SK-N-SH (cell line): Measurements from ENCODE around the gene SCRN2. TPM values are rescaled to one million over a fixed set of nuclear protein-coding genes. Genes with fewer than 3 reads are reported as not detected.

Source experiments
- CTCF ChIA-PET: fragments of 300-600, 350-600 bp; formaldehyde crosslinking; extraction: SDS; loops from one replicate; lab custom pipeline; 2021; lab: Yijun Ruan, JAX
- POLR2A ChIA-PET: fragments of 350-600 bp; sonication (Branson Sonifier 250); formaldehyde crosslinking; extraction: SDS; loops from one replicate; lab custom pipeline; 2020; ENCODE audit warnings: antibody characterized with exemption, inconsistent platforms; lab: Yijun Ruan, JAX
- DNase-seq: peaks from one replicate; pipeline ENCODE4 v3.0.0; 2012
- H2AFZ ChIP-seq: fragments of 200-600 bp; sonication (generic); 2 replicates; pipeline ENCODE4 v1.8.1; 2016; ENCODE audit warnings: antibody characterized with exemption, mild to moderate bottlenecking, low read depth
- H3F3A ChIP-seq: fragments of 200-600 bp; sonication (generic); replicated peaks from 2 replicates; pipeline ENCODE3; 2016; ENCODE audit warnings: antibody characterized with exemption, mild to moderate bottlenecking; ENCODE audit not compliant: insufficient read depth
- H3K27ac ChIP-seq, 2 experiments: fragments of 200-500 bp in 1 of 2; fragments of 200-600 bp in 1 of 2; sonication (Bioruptor generic) in 1 of 2; sonication (generic), shearing (Covaris generic) in 1 of 2; 2 replicates each; pipeline versions ENCODE4 v1.5.1 to v1.6.1; 2014 to 2016; ENCODE audit warnings: low read depth in 2 of 2, inconsistent platforms in 1 of 2, low read length in 1 of 2, mild to moderate bottlenecking in 1 of 2, mixed read lengths in 1 of 2
- H3K27me3 ChIP-seq: fragments of 200-600 bp; sonication (generic), shearing (Covaris generic); 2 replicates; pipeline ENCODE4 v1.6.1; 2016; ENCODE audit warnings: mixed run types; ENCODE audit not compliant: insufficient read depth
- H3K36me3 ChIP-seq, 2 experiments: fragments of 200-500 bp in 1 of 2; fragments of 200-600 bp in 1 of 2; sonication (Bioruptor generic) in 1 of 2; sonication (generic) in 1 of 2; replicated peaks in 1 of 2; 2 replicates each; pipeline versions ENCODE3 to v1.5.1; 2014 to 2016; ENCODE audit warnings: low read length in 1 of 2, mild to moderate bottlenecking in 1 of 2; ENCODE audit not compliant: insufficient read depth in 2 of 2, control insufficient read depth in 1 of 2
- H3K4me1 ChIP-seq, 2 experiments: fragments of 200-500 bp in 1 of 2; fragments of 200-600 bp in 1 of 2; sonication (Bioruptor generic) in 1 of 2; sonication (generic), shearing (Covaris generic) in 1 of 2; 2 replicates each; pipeline versions ENCODE4 v1.5.1 to v1.6.1; 2014 to 2016; ENCODE audit warnings: low read depth in 1 of 2, low read length in 1 of 2, mixed run types in 1 of 2; ENCODE audit not compliant: insufficient read depth in 2 of 2, control insufficient read depth in 1 of 2
- H3K4me2 ChIP-seq: fragments of 200-600 bp; sonication (generic), shearing (Covaris generic); 2 replicates; pipeline ENCODE4 v1.6.1; 2017; ENCODE audit warnings: mixed run types
- H3K4me3 ChIP-seq, 2 experiments: fragments of 200-500 bp in 1 of 2; fragments of 200-600 bp in 1 of 2; sonication (Bioruptor generic) in 1 of 2; sonication (generic), shearing (Covaris generic) in 1 of 2; 2 replicates each; pipeline versions ENCODE4 v1.5.1 to v1.8.1; 2014 to 2016; ENCODE audit warnings: low read depth in 2 of 2, inconsistent platforms in 1 of 2, low read length in 1 of 2, mild to moderate bottlenecking in 1 of 2, mixed read lengths in 1 of 2, moderate library complexity in 1 of 2
- H3K79me2 ChIP-seq: fragments of 200-600 bp; sonication (generic); 2 replicates; pipeline ENCODE4 v1.8.1; 2017; ENCODE audit warnings: mild to moderate bottlenecking; ENCODE audit not compliant: insufficient read depth
- H3K9ac ChIP-seq: fragments of 200-600 bp; sonication (generic); 2 replicates; pipeline ENCODE4 v1.6.1; 2017; ENCODE audit warnings: mixed run types
- H3K9me2 ChIP-seq: fragments of 200-600 bp; sonication (generic); 2 replicates; pipeline ENCODE4 v1.6.1; 2017; ENCODE audit warnings: mixed run types
- H3K9me3 ChIP-seq: fragments of 200-600 bp; sonication (generic); 2 replicates; pipeline ENCODE4 v1.6.1; 2017; ENCODE audit warnings: mixed run types, mild to moderate bottlenecking, moderate library complexity
- H4K20me1 ChIP-seq: fragments of 200-600 bp; sonication (generic); 2 replicates; pipeline ENCODE4 v1.6.1; 2017; ENCODE audit warnings: mild to moderate bottlenecking, mixed run types; ENCODE audit not compliant: insufficient read depth
- CHD2 ChIP-seq: fragments of 150-350 bp; IDR thresholded peaks from 2 replicates; pipeline ENCODE4 v1.6.1; 2018; ENCODE audit warnings: low read length; ENCODE audit not compliant: partially characterized antibody
- EZH2phosphoT487 ChIP-seq: fragments of 200-600 bp; sonication (generic); IDR thresholded peaks from 2 replicates; pipeline ENCODE4 v1.6.1; 2017; ENCODE audit warnings: low read depth, mixed run types, mild to moderate bottlenecking, antibody characterized with exemption, moderate library complexity, borderline replicate concordance
- FOSL2 ChIP-seq: IDR thresholded peaks from 2 replicates; pipeline ENCODE4 v1.4.0; 2012; ENCODE audit warnings: low read depth, mild to moderate bottlenecking, moderate library complexity, borderline replicate concordance
- GATA2 ChIP-seq: sonication (generic); formaldehyde crosslinking; IDR thresholded peaks from 2 replicates; pipeline ENCODE4 v1.5.0; 2020; ENCODE audit warnings: mild to moderate bottlenecking, missing genetic modification reagents
- IRF3 ChIP-seq: fragments of 150-350 bp; IDR thresholded peaks from 2 replicates; pipeline ENCODE4 v1.6.1; 2016; ENCODE audit warnings: mild to moderate bottlenecking, low read depth, low read length
- JUND ChIP-seq: IDR thresholded peaks from 2 replicates; pipeline ENCODE4 v1.4.0; 2012
- MXI1 ChIP-seq: IDR thresholded peaks from 2 replicates; pipeline ENCODE4 v1.6.1; 2012; ENCODE audit warnings: mild to moderate bottlenecking, low read depth, low read length, improper control_type of control experiment
- NRF1 ChIP-seq: IDR thresholded peaks from 2 replicates; pipeline ENCODE4 v1.6.1; 2012; ENCODE audit warnings: low read depth, mild to moderate bottlenecking, low read length
- RFX5 ChIP-seq: IDR thresholded peaks from 2 replicates; pipeline ENCODE4 v1.6.1; 2012; ENCODE audit warnings: mild to moderate bottlenecking, improper control_type of control experiment, low read length
- SIN3A ChIP-seq: IDR thresholded peaks from 2 replicates; pipeline ENCODE4 v1.6.1; 2012; ENCODE audit warnings: low read depth, mild to moderate bottlenecking, low read length, moderate library complexity, borderline replicate concordance
- TEAD4 ChIP-seq: IDR thresholded peaks from 2 replicates; pipeline ENCODE4 v1.4.0; 2012; ENCODE audit warnings: mild to moderate bottlenecking, borderline replicate concordance; ENCODE audit not compliant: insufficient read depth
- WGBS: methylation state at CpG from one replicate; pipeline ENCODE4 v1.1.6; 2017; ENCODE audit warnings: low lambda C conversion rate; 5-methylcytosine and 5-hydroxymethylcytosine counted together
- polyA plus RNA-seq, 3 experiments: library from polyadenylated mRNA; depleted of rRNA; stranded (reverse); fragments of >200 nt; gene quantifications; 2 replicates each; pipeline ENCODE4 v1.2.3, GENCODE V29; 2012
- TF ChIP-seq, protein P1 (sequence below): fragments of 150-350 bp; IDR thresholded peaks from 2 replicates; pipeline ENCODE4 v1.6.1; 2017; ENCODE audit warnings: antibody characterized with exemption, low read length, low read depth, borderline replicate concordance
- TF ChIP-seq, protein P2 (sequence below): IDR thresholded peaks from 2 replicates; pipeline ENCODE4 v1.4.0; 2012; ENCODE audit warnings: low read depth
- TF ChIP-seq, protein P3 (sequence below): IDR thresholded peaks from 2 replicates; pipeline ENCODE4 v1.4.0; 2012; ENCODE audit warnings: low read depth, borderline replicate concordance

SCRN2 gene
- polyA plus RNA-seq, 1 of the 3 experiments (the other 2 are of a cell fraction): 139 TPM

DNA sequence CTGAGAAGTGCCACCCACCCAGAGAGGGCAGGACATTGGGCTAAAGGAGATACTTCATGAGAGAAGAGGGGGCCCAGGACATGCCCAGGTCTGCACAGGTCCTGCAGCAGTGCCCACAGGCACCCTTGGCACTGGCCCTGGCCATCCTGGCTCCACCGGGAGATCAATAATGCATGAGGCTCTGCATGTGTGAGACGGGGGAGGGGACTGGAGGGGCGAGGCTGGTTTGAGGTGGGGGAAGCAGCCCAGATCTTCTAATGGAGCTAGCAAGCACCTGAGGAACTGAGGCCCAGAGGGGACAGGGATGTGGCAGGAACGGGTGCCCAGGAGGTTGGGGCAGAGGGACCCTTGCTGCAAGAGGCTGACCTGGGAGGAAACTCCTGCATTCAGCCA lies 20.0 kb downstream of the SCRN2 start:
- Histone ChIP-seq H3K9ac (peak overlapping the region; percentile 67), H4K20me1 (no peaks in the 10 kb centered on the region), H2AFZ (peak overlapping the region; percentile 77), H3K4me2 (peak overlapping the region; percentile 99), H3K79me2 (peaks cover 12% of the 10 kb centered on the region; the same call in 1 of the 2 replicates), H3F3A (peaks cover 7% of the 10 kb centered on the region)
- no peak for DNase-seq
- TF ChIP-seq JUND (no peak), EZH2phosphoT487 (no peak), RFX5 (no peak), SIN3A (no peak), NRF1 (no peak)
- TF ChIP-seq, all 33 proteins: peak for 0
- Histone ChIP-seq H3K9me3 (no peaks in the 10 kb centered on the region), H3K4me3 (peak overlapping the region; percentile 90 to 93), H3K4me1 (peaks cover 11 to 26% of the 10 kb centered on the region in 2 experiments; a peak in 3 of 4 replicates), H3K27me3 (no peaks in the 10 kb centered on the region), H3K36me3 (peaks cover 24 to 45% of the 10 kb centered on the region in 2 experiments), H3K27ac (peak overlapping the region; percentile 37 to 88), H3K9me2 (no peaks in the 10 kb centered on the region)
- 4% methylated on average over 4 of the region's 4 CpGs for WGBS
- CTCF ChIA-PET: interaction anchor here (0.7 to 4.1 kb wide), 14 partner anchors 10 to 163 kb away, joined by 3 to 40 read pairs (median 4); partner anchors contain the start of genes LRRC46, MRPL10, SCRN2 and TBX21
- POLR2A ChIA-PET: interaction anchor here (0.9 to 2.4 kb wide), 4 partner anchors 10 to 171 kb away, joined by 3 to 28 read pairs (median 5); partner anchors contain the start of genes KPNB1, LRRC46, MRPL10 and SP2

- H3K27ac ChIP-seq: no peak overlapping the region
- peaks cover 7% of the 10 kb centered on the region for H3F3A ChIP-seq
- peaks cover 17 to 49% of the 10 kb centered on the region in 2 experiments for H3K36me3 ChIP-seq
- no peak overlapping the region for H3K9ac ChIP-seq
- no peak for TF ChIP-seq TEAD4
- peaks cover 12% of the 10 kb centered on the region; the same call in 1 of the 2 replicates for H3K79me2 ChIP-seq
- H4K20me1 ChIP-seq: no peaks in the 10 kb centered on the region
- DNase-seq: no peak
- ChIA-PET POLR2A (no interaction called here), CTCF (interaction anchor here (4.1 kb wide), 1 partner anchor 23 kb away, joined by 40 read pairs; the partner anchor contains the start of gene SCRN2)
- no peaks in the 10 kb centered on the region for H3K9me3 ChIP-seq
- no peaks in the 10 kb centered on the region for H3K9me2 ChIP-seq
- no peaks in the 10 kb centered on the region for H3K27me3 ChIP-seq
- peak overlapping the region; percentile 99 for H3K4me2 ChIP-seq
- no peak overlapping the region for H2AFZ ChIP-seq
- WGBS: 83% methylated on average over 11 of the region's 12 CpGs
- peaks cover 11 to 26% of the 10 kb centered on the region in 2 experiments; a peak in 3 of 4 replicates for H3K4me1 ChIP-seq
- H3K4me3 ChIP-seq: peak overlapping the region; percentile 90 to 93
Observed at GRCh38 chr17:47820033-47820789, 20.9 kb downstream of the SCRN2 start.

- WGBS: 86% methylated on average over 7 of the region's 10 CpGs
- peaks cover 11 to 26% of the 10 kb centered on the region in 2 experiments; a peak in 3 of 4 replicates for H3K4me1 ChIP-seq
- no peak for DNase-seq
- no peaks in the 10 kb centered on the region for H4K20me1 ChIP-seq
- H3K27ac ChIP-seq: no peak overlapping the region
- H3K9me2 ChIP-seq: no peaks in the 10 kb centered on the region
- no peak overlapping the region for H3K4me3 ChIP-seq
- H3K4me2 ChIP-seq: no peak overlapping the region
- ChIA-PET POLR2A (no interaction called here), CTCF (interaction anchor here (1.3 to 4.1 kb wide), 2 partner anchors 16 to 23 kb away, joined by 4 to 40 read pairs; partner anchors contain the start of gene SCRN2)
- H3K79me2 ChIP-seq: peaks cover 12% of the 10 kb centered on the region; the same call in 1 of the 2 replicates
- H3K9me3 ChIP-seq: no peaks in the 10 kb centered on the region
- H2AFZ ChIP-seq: no peak overlapping the region
- no peaks in the 10 kb centered on the region for H3K27me3 ChIP-seq
- H3F3A ChIP-seq: peaks cover 7% of the 10 kb centered on the region
- H3K36me3 ChIP-seq: peaks cover 15 to 54% of the 10 kb centered on the region in 2 experiments
- H3K9ac ChIP-seq: no peak overlapping the region
- TF ChIP-seq, protein P1, sequence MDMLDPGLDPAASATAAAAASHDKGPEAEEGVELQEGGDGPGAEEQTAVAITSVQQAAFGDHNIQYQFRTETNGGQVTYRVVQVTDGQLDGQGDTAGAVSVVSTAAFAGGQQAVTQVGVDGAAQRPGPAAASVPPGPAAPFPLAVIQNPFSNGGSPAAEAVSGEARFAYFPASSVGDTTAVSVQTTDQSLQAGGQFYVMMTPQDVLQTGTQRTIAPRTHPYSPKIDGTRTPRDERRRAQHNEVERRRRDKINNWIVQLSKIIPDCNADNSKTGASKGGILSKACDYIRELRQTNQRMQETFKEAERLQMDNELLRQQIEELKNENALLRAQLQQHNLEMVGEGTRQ: no peak
- no peak for TF ChIP-seq IRF3
- no peak for TF ChIP-seq CHD2
- TF ChIP-seq FOSL2: no peak
- TF ChIP-seq, protein P2, sequence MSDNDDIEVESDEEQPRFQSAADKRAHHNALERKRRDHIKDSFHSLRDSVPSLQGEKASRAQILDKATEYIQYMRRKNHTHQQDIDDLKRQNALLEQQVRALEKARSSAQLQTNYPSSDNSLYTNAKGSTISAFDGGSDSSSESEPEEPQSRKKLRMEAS: no peak
- TF ChIP-seq MXI1: no peak
- TF ChIP-seq GATA2 (CRISPR knock-in tag): no peak
- TF ChIP-seq SIN3A: no peak
- TF ChIP-seq, protein P3, sequence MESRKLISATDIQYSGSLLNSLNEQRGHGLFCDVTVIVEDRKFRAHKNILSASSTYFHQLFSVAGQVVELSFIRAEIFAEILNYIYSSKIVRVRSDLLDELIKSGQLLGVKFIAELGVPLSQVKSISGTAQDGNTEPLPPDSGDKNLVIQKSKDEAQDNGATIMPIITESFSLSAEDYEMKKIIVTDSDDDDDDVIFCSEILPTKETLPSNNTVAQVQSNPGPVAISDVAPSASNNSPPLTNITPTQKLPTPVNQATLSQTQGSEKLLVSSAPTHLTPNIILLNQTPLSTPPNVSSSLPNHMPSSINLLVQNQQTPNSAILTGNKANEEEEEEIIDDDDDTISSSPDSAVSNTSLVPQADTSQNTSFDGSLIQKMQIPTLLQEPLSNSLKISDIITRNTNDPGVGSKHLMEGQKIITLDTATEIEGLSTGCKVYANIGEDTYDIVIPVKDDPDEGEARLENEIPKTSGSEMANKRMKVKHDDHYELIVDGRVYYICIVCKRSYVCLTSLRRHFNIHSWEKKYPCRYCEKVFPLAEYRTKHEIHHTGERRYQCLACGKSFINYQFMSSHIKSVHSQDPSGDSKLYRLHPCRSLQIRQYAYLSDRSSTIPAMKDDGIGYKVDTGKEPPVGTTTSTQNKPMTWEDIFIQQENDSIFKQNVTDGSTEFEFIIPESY: no peak
- TF ChIP-seq EZH2phosphoT487: no peak
Observed at GRCh38 chr17:47819475-47819874, 21.6 kb downstream of the SCRN2 start.
